GM19025 (cell line): Measurements from ENCODE around the gene C1QTNF1.

ENCODE experiments used
- ATAC-seq: cut with Tn5 transposase; IDR thresholded peaks from one replicate; pipeline ENCODE4 v1.9.1; 2021; ENCODE audit warnings: mild to moderate bottlenecking, low read depth, moderate library complexity; ENCODE audit not compliant: unreplicated experiment

C1QTNF1 gene

DNA sequence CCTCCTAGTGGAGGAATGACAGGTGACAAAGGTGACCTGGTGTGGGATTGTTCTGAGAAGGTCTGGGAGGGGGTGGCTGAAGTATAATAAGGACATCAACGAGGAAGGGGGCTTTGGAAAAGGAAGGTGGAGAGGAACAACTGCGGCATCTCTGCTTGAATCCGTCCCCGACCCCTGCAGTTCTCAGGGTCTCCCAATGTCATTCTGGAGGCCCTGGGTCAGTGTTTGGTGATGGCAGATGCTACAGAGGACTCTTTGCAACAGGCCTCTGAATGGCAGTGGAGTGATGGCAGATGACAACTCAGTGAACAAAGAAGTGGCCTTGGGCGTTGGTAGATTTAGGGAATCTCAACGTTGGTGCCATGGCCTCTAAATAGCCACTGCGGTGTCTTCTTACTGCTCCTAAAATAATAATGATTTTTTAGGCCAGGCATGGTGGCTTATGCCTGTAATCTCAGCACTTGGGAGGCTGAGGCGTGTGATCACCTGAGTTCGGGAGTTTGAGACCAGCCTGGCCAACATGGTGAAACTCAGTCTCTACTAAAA lies 52.0 kb downstream of the C1QTNF1 start:
- no peak for ATAC-seq

DNA sequence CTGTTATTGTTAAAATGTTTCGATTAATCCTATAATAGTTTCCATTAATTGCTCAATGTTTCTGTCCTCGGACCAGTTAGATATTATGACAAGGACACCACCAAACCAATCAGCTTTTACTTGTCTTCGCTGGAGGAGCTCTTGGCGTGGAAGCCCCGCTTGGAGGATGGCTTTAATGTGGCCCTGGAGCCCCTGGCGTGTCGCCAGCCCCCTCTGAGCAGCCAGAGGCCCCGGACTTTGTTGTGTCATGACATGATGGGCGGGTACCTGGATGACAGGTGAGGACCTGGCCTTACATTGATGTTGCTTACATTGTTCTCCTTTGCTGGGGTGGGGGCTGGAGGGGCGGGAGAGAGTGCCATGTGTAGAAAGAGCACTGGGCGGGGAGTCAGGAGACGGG lies 53.6 kb downstream of the C1QTNF1 start:
- no peak for ATAC-seq

DNA sequence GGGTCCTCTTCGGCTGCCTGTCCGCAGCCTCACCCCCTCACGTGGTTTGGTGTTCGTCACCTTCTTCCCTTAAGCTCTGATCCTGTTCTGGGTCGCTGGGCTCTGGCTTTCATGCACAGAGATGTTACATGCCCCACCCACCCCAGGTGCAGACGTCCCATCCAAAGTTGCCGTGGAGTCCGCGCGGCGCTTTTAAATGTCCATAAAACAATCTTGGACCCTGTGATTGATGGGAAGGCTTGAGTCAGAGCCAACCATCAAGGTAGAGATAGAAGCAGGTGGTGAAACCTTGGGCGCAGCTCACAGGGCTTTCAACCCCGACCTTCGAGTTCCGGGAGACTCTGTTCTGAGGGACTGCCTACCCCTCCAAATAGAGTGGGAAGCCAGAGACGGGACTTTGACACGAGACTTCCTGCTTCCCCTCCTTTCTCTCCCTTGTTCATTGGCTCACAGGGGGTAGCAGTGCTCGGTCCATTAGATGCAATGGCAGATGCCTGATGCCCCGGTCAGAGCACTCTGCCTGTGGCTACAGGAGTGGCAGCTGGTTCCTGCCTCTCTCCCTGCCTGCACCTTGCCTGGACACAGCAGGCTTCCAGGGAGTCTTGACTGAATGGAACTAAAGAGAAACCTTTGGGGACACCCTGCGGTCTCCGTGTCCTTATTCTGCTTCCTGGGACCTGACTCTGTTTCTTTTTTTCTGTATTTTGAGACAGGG lies 54.7 kb downstream of the C1QTNF1 start:
- no peak for ATAC-seq

DNA sequence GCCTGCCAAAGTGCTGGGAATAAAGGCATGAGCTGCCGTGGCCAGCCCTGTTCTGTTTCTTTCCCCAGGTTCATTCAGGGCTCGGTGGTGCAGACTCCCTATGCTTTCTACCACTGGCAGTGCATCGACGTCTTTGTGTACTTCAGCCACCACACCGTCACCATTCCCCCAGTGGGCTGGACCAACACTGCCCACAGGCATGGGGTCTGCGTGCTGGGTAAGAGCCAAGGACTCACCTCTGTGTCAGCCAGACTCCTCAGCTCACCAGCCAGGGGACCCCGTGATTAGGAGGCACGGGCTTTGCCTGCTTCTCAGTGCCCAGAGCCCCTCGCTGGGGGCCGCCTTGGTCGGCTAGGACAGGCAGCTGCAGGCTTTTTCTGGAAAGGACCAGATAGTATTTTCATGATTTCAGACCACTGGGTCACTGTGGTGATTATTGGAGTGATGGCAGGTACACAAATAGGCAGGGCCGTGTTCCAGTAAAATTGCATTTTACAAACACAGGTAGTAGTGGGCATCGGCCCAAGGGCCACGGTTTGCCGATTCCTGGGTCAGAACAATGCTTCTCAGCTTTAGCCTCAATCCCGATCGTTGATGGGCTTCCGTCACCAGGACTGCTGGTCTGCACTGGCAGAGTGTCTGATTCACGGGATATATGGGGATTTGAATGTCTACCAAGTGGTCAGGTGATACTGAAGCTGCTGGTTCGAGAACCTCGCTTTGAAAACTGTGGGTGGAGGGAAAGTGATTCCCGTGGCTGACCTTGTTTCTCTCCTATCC lies 55.6 kb downstream of the C1QTNF1 start:
- no peak for ATAC-seq

DNA sequence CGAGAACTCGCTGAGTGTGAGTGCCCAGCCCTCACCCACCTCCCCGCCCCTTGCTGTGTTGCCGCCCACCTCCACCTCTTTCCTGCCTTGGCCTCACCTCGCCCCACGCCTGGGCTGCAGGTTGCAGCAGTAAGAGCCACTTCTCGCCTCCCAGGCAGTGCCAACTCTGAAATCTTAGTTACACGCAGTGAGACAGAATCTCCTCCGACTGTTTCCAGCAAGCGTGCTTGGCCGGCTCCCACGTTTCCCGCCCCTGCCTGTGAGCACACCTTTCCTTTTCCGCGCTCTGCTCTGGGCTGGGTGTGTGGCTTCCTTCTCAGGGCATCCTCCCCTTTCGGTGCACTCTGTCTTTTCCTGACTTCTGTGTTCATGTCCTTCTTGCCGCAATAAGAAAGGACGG lies 56.4 kb downstream of the C1QTNF1 start:
- ATAC-seq: no peak

DNA sequence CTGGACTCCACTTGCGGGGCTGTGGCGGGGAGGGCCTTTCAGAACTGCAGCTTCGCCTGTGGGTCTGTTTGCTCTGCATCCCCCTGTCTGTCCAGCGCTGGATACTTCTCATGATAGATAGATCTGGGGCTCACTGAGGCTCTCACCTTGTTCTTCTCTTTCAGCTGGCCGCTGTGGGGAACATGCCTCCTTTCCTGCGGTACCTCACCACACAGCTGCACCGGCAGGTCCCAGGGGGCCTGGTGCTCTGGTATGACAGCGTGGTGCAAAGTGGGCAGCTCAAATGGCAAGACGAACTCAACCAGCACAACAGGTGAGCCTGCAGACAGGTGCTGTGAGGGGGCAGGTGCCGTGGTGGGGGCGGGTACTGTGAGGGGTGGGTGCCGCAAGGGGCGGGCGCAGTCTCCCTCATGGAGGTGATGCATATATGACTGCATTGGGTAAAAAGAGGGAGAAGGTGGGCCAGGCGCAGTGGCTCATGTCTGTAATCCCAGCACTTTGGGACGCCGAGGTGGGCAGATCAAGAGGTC lies 56.9 kb downstream of the C1QTNF1 start:
- ATAC-seq: no peak

DNA sequence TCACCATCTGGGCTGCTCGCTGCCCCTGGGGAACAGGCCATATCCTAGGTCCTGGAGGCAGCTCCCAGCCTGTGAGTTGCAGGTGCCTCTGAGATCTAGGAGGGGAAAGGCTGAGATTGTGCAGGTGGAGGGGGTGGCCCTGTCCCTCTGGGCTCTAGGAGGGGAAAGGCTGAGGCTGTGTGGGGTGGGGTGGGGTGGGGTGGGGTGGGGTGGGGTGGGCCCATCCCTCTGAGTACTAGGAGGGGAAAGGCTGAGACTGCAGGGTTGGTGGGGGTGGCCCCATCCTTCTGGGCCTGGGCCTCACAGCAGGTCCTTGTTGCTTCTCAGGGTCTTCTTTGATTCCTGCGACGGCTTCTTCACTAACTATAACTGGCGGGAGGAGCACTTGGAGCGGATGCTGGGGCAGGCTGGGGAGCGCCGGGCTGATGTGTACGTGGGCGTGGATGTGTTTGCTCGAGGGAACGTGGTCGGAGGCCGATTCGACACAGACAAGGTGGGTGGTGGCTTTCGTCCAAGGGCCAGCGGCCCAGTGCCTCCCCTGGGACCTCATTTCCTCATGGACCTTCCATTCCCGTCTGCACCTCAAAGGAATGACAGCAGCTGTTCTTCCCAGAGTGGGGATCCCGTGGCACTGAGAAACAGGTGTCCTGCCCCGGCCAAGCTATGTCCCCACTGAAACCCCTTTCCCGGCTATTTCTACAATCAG lies 57.8 kb downstream of the C1QTNF1 start:
- no peak for ATAC-seq

DNA sequence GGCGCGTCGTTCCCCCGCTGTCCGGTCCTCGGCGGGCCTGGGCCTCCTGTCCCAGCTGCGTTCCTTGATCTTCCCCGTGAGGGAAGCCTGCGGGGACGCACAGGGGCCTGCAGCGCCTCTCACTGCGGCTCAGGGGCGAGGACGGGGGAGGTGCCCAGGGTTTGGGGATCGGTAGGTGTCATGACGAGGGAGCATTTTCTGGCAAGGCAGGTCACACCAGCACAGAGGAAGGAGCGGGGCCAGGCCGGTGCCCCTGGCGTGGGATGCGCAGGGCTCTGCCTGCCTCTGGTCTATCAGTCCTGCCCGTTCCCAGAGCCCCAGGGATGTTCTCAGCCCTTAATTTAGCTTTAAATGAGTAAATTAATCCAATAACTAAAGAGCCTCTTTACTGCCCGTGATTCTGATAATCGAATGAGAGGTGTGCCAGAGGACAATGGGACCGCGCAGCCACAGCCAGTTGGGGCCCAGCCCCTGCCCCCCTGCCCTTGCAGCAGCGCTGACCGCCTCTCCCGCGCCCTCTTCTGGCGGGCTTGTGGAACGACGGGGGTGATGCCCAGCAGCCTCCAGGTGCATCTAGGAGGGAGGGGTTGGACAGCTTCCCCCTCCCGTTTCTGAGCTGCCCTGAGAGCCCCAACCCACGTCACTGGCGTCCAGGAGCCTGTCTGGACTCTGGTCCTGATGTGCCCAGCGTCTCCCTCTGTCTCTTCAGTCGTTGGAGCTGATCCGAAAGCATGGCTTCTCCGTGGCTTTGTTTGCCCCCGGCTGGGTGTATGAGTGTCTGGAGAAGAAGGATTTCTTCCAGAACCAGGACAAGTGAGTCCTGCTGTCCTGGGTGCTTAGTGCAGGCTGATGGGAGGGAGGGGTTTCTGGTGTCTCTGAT lies 58.6 kb downstream of the C1QTNF1 start:
- no peak for ATAC-seq

DNA sequence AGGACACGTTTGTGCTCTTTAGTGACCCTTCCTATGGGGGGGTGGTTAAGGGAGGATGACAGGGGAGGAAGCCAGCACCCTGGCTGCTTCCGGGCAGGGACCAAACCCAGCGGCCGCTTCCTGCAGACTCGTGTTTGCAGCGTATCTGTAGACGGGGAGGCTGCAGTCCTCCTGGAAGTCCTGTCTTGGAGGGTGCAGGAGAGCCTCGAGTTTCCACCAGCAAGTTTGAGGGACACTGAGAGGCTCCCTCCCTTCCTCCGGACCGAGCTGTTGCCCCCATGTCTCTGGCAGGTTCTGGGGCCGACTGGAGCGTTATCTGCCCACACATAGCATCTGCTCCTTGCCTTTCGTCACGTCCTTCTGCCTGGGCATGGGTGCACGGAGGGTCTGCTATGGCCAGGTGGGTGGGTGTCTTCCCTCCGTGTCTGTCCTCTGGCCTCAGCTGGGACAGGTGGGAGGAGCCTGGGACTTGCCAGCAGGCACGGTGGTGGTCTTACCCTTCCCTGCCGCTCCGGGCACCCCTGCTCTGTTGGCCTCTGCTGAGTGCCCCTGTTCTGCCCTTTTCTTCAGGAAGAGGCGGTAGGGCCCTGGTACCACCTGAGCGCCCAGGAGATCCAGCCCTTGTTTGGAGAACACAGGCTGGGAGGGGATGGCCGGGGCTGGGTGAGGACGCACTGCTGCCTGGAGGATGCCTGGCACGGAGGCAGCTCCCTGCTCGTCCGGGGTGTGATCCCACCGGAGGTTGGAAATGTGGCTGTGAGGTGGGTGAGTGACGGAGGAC lies 59.4 kb downstream of the C1QTNF1 start:
- ATAC-seq: no peak

DNA sequence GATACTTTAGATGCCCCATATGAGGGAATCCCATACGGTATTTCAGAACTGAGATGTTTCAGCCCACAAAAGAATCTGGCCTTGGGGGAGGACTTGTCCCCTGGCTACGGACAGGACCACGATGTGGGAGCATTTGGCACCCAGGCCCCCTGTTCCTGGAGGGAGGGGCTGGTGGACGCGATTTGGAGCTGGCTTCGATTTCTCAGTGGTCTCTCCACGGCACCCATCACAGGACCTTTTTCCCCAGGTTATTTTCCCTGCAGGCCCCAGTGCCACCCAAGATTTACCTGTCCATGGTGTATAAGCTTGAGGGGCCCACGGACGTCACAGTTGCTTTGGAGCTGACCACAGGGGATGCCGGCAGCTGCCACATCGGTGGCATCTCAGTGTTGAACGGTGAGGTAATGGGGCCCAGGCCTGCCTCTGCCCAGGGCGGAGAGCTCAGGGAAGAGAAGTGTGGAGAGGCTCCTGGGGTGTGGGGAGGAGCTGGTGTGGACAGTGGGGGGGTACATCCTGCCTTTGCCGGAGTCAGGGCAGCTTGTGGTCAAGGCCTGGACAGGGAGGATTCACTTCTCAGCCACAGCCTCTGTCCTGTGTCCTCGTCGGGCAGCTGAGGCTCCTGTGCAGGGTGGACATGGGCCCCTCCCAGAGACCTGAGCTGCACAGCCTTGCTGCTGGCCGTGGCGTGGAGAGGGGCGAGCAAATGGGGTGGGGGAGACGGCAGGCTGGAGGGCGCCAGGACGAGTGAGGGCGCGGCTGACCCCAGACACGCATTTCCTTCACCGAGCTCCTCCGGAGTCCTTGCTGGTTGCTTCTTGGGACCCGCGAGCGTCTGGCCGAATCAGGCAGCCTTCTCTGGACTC lies 60.6 kb downstream of the C1QTNF1 start:
- no peak for ATAC-seq

DNA sequence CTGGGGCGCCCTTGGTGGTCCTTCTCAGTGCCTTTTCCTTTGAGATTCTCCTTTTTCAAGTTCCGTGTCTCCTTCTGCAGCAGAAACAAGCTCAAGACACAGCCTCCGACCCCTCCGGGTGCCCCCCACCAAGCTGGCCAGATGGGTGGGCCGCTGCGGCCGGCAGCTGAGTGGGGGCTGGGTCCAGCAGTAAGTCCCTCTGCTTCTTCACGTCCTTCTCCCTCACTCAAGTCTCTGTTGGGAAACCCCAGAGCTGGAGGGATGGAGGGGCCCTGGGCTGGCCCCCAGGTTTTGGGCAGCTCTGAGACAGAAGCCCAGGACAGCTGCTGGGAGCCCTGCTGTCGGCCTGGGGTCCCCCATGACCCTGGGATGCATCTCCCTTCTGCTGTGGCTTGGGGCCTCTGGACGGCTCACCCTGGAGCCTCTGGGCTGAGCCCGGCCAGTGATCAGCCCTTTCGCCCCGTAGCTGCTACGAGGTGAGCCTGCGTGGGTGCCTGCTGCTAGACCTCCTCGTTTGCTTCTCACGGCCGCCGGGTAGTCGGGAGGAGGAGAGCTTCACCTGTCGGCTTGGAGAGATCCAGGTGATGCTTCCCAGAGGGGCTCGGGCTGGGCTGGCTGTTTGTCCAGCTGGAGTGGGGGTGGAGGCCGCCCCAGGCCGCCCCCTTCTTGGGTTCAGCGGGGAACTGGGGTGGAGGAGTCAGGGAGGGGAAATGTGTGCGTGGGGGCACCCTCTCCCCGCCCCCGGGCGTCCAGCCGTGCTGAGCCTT lies 61.4 kb downstream of the C1QTNF1 start:
- no peak for ATAC-seq

DNA sequence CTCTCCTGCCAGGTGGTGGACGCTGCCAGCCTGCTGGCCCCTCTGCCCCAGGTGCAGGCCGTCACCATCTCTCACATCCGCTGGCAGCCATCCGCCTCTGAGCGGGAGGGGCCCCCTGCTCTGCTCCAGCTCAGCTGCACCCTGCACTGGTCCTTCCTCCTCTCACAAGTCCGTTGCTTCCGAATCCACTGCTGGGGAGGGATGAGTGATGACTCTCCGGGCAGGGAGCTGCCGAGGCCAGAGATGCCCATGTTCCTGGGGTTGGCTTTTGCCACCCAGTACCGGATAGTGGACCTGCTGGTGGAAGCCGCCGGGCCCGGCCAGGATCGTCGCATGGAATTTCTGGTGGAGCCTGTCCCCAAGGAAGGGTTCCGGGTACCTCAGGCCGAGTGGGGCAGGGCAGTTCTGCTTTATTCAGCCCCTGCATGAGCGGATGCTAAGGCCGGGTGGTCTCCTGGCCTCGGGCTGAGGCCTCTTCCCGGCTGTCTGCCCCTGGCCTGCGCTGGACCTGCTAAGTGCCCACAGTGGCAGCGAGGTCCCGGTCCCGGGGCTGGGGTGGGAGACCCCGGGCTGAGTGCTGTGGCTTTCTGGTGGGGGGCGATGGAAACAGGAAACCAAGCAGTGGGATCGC lies 62.1 kb downstream of the C1QTNF1 start:
- no peak for ATAC-seq

DNA sequence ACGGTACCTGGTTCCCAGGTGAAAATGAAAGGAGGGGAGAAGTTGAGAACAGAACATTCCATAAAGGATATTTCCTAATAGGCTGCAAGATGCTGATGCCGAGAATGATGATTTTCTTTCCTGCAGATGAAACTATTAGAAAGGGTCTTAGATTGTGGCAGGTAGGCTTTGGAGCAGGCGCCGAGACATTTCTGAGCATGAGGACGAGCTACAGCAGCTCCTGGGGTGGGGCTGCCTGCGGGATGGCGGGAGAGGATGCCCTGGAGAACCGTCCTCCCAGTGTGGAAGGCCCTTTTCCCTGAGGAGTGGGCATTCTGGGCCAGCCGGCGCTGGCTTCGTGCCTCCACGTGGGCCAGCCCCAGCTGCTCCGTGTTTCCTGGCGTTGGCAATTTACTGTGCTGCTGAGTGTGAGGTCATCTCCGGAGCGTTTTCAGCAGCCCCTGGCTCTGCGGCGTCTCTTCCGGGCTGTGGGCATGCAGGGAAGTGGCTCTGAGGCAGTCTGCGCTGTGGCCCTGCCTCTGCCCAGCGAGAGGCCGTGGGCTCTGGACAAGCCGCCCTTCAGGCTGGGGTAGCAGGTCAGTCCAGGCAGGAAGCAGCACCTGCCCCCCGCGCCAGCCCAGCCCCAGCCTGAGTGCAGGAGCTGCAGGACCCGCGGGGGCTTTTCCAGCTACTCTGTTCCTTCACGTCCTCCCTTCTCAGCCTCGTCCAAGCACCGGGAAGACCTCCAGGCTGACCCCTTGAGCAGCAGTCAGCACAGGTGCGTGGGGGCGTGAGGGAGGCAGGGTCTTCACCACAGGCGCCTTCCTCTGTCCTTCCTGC lies 62.8 kb downstream of the C1QTNF1 start:
- ATAC-seq: no peak

DNA sequence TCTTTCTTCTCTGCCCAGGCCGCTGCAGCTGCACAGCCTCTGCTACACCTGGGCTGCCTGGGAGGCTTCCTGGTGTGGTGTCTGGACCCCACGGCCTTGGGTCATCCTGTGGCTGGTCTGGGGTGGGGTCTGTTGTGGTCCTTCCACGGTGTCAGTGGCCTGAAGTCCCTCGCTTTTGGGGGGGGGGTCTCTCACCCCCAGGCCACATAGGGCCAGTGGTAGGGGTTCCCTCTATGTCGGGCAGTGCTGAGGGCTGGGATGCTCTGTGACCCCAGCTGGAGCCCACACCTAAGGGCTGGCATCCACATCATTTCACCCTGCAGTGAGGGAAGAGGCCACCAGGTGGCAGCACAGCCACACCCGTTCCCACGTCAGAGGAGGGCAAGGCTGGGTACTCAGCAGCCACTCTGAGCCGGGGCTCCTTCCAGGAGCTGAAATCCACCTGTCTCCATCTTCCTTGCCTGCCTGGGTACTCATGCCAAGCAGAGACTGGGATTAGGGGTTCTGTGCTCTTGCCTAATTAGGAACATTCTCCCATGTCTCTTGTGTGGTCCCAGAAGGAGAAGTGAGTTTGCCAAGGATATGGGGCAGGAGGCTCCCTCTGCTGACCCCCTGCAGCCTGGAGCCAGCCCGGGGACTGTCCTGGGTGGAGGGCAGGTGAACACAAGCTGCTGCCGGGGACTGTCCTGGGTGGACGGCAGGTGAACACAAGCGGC lies 63.6 kb downstream of the C1QTNF1 start:
- no peak for ATAC-seq

DNA sequence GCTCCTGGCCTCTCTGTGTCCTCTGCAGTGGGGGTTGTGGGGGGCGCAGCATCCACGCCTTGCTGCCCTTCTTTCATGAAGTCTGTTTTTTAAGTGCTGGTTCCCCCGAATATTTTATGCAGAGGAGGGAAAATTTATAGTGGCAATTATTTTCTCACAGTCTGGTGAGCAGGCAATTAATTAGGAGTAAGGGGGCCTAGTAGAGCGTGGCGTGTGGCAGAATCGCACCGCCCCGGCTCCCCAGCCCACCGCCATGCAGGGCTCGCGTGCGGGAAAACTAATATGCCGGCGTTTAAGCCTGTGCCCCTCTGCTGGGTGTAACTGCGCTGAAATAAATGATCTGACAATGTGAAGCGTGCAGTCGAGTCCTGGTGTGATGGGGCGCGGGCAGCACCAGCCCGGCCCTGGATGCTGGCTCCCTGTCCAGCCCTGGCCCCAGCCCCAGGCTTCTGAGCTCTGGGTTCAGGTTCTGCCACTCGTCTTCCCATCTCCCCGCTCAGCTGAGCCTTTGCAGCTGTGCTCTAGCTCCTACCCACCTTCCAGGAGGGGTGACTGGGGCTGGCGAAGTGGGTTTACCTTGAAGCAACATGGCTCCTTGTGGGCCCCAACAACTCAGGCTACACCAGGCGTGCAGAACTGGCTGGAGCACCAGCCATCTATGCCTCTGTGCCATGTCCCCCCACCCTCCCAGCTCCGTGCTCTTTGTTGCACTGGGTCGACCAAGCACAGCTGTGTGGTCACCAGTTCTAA lies 64.5 kb downstream of the C1QTNF1 start:
- ATAC-seq: no peak
